GM21529 (cell line): ENCODE results near the gene ADA.

Experiments used
- ATAC-seq: cut with Tn5 transposase; IDR thresholded peaks from one replicate; pipeline ENCODE4 v1.9.1; 2021; ENCODE audit not compliant: unreplicated experiment

Gene ADA

GRCh38 chr20:44582311-44583025, 69.0 kb downstream of the ADA start, which contains the start of gene PKIG:
Gene PKIG (plus strand): TSS chr20:44582579. CDS start chr20:44614557, 31,978 bp downstream.
- ATAC-seq = no peak

- ATAC-seq = no peak
Observed at GRCh38 chr20:44581515-44581914, 70.0 kb downstream of the ADA start.

- ATAC-seq = no peak
Observed at GRCh38 chr20:44580581-44581268, 70.8 kb downstream of the ADA start.

- no peak for ATAC-seq
Observed at GRCh38 chr20:44579313-44580081, 72.0 kb downstream of the ADA start.

GRCh38 chr20:44576297-44576696, 75.2 kb downstream of the ADA start:
- ATAC-seq = no peak

GRCh38 chr20:44574372-44574771, 77.1 kb downstream of the ADA start:
- no peak for ATAC-seq

GRCh38 chr20:44573501-44573869, 78.0 kb downstream of the ADA start:
- no peak for ATAC-seq

- ATAC-seq = no peak
Observed at GRCh38 chr20:44572551-44573500, 78.7 kb downstream of the ADA start.

- no peak for ATAC-seq
Observed at GRCh38 chr20:44571362-44571988, 80.0 kb downstream of the ADA start.

GRCh38 chr20:44570367-44570766, 81.1 kb downstream of the ADA start:
- ATAC-seq = no peak
